Stimulated activated CD4-positive, alpha-beta T cell treated with anti-CD3 and anti-CD28 coated beads, Interleukin-4, amount 100 ng/mL, for 1 hour (primary cell): ENCODE results near the gene CACTIN.
"Not testable (repeated sequence)": the region's sequence is repeated elsewhere in the genome, so short reads cannot be mapped to it uniquely, and the experiment has no call there.

ENCODE experiments used
- DNase-seq: peaks from one replicate; pipeline ENCODE4 v3.0.0-alpha.2; 2020

The CACTIN gene

GRCh38 chr19:3585301-3586126, 41.1 kb downstream of the CACTIN start, which contains the start of gene GIPC3:
TSS of gene GIPC3 (plus strand) at chr19:3585478. CDS start at chr19:3585598, 120 bp downstream.
- DNase-seq: no peak

GRCh38 chr19:3584036-3584802, 42.4 kb downstream of the CACTIN start:
- not testable (repeated sequence) for DNase-seq

- DNase-seq: not testable (repeated sequence)
These were observed 44.8 kb downstream of the CACTIN start for GRCh38 chr19:3581792-3582191.

- no peak for DNase-seq
These were observed 46.2 kb downstream of the CACTIN start for GRCh38 chr19:3580156-3580934.

- DNase-seq: no peak
These were observed 48.2 kb downstream of the CACTIN start for GRCh38 chr19:3578390-3578789.

- DNase-seq: no peak
These were observed 48.8 kb downstream of the CACTIN start for GRCh38 chr19:3577723-3578344.

- DNase-seq: no peak
These were observed 49.7 kb downstream of the CACTIN start for GRCh38 chr19:3576696-3577443.

- no peak for DNase-seq
These were observed 50.5 kb downstream of the CACTIN start for GRCh38 chr19:3575949-3576673.

- no peak for DNase-seq
These were observed 51.3 kb downstream of the CACTIN start for GRCh38 chr19:3575260-3575741.

GRCh38 chr19:3573858-3574637, 52.5 kb downstream of the CACTIN start:
- DNase-seq: peak; percentile 82

GRCh38 chr19:3573162-3573857, 53.3 kb downstream of the CACTIN start:
- no peak for DNase-seq

- DNase-seq: no peak
These were observed 53.8 kb downstream of the CACTIN start, which contains the start of gene HMG20B for GRCh38 chr19:3572855-3573161. TSS of gene HMG20B (plus strand) at chr19:3572944. CDS start at chr19:3573310, 366 bp downstream.

GRCh38 chr19:3572132-3572854, 54.3 kb downstream of the CACTIN start:
- peak; percentile 99 for DNase-seq

GRCh38 chr19:3570606-3571011, 56.0 kb downstream of the CACTIN start:
- no peak for DNase-seq

- DNase-seq: not testable (repeated sequence)
These were observed 56.5 kb downstream of the CACTIN start for GRCh38 chr19:3570042-3570441.

- DNase-seq: no peak
These were observed 61.5 kb downstream of the CACTIN start for GRCh38 chr19:3565139-3565538.

- no peak for DNase-seq
These were observed 62.7 kb downstream of the CACTIN start for GRCh38 chr19:3563709-3564524.
